Gastrocnemius medialis (tissue), 4 donors: ENCODE measurements around the gene CD27. TPM values are rescaled to one million over a fixed set of nuclear protein-coding genes. Genes with fewer than 3 reads are reported as not detected.

Experiments used
- ATAC-seq, 2 donors: fragments of 150-250 bp; one replicate each; pipeline ENCODE4 v1.9.1; 2016
- DNase-seq, 2 donors: peaks; one replicate each; pipeline ENCODE4 v3.0.0-alpha.2; 2019
- H3K27ac ChIP-seq, 4 donors: fragments of 200-600 bp; sonication (generic); 1 replicate in 1 of 4; 2 replicates in 3 of 4; pipeline ENCODE4 v1.5.1; 2016 to 2018; ENCODE audit warnings: mild to moderate bottlenecking in 2 of 4, moderate library complexity in 1 of 4
- H3K27me3 ChIP-seq, 3 donors: fragments of 200-600 bp; sonication (generic) in 2 of 3; 1 replicate in 1 of 3; 2 replicates in 2 of 3; pipeline versions ENCODE4 v1.5.1 to v1.6.0; 2016 to 2019; ENCODE audit warnings: mild to moderate bottlenecking in 1 of 3, moderate library complexity in 1 of 3
- H3K36me3 ChIP-seq, 2 donors: fragments of 200-600 bp; sonication (generic) in 1 of 2; one replicate each; pipeline ENCODE4 v1.5.1; 2017 to 2018
- H3K4me1 ChIP-seq, 2 donors: fragments of 200-600 bp; sonication (generic) in 1 of 2; one replicate each; pipeline ENCODE4 v1.5.1; 2016 to 2017; ENCODE audit warnings: mild to moderate bottlenecking in 2 of 2
- H3K4me3 ChIP-seq, 4 donors: fragments of 200-600 bp; sonication (generic) in 3 of 4; 1 replicate in 1 of 4; 2 replicates in 3 of 4; pipeline ENCODE4 v1.5.1; 2016 to 2019; ENCODE audit warnings: mild to moderate bottlenecking in 2 of 4
- H3K9me3 ChIP-seq, 3 donors: fragments of 200-600 bp; sonication (generic) in 2 of 3; 1 replicate in 1 of 3; 2 replicates in 2 of 3; pipeline ENCODE4 v1.5.1; 2016 to 2019
- POLR2A ChIP-seq, 2 donors: fragments of 450-650 bp; IDR thresholded peaks; one replicate each; pipeline ENCODE4 v1.6.1; 2017; ENCODE audit warnings: antibody characterized with exemption in 2 of 2, mild to moderate bottlenecking in 2 of 2, moderate library complexity in 2 of 2
- in situ Hi-C, 4 donors: fragments of 200-750 bp; cut with MboI; loops; one replicate each; pipeline versions ENCODE4 v1.15.0 to v1.8.0; 2017; ENCODE audit warnings: low sequenced_read_pairs in 4 of 4
- intact Hi-C: fragments of 100-400 bp; cut with DNase I; formaldehyde crosslinking; loops from one replicate; pipeline ENCODE4 v1.15.1; 2023; ENCODE audit warnings: low total_unique reads
- total RNA-seq, 4 donors: library from RNA; depleted of rRNA; stranded (reverse); fragments of >200 nt; gene quantifications; one replicate each; pipeline versions ENCODE4 v1.1.0 to v1.2.3, GENCODE V29; 2016
- TF ChIP-seq, protein P1 (sequence below), 5 experiments: fragments of 450-650 bp in 3 of 5; fragments of 200-600 bp in 2 of 5; sonication (generic) in 2 of 5; IDR thresholded peaks in 4 of 5; conservative IDR thresholded peaks in 1 of 5; 1 replicate in 4 of 5; 2 replicates in 1 of 5; pipeline ENCODE4 v1.5.1; 2016 to 2019; ENCODE audit warnings: antibody characterized with exemption in 5 of 5, mild to moderate bottlenecking in 3 of 5, moderate library complexity in 3 of 5

Gene CD27
- total RNA-seq, 4 donors from 2014 or later = 0.55 TPM; not detected in 3

DNA sequence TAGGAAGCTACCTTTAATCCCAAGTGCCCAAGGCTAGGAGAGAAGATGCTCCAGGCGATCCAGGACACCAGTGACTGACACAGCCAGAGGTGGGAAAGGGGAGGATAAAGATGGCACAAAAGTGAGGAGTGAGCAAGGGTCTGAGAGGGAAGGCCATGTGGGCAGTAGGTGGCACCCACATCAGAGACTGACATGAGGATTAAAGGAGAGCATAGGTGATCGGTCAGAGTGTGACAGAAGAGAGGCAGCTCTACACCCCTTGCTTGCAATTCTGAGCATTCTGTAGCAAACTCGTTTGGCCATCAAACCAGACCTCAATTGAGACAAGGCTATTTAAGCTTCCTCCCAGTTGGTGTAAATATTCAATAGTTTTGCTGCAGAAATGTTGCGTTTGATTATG lies 724 bp upstream of the CD27 start:
- no peak overlapping the region for H3K4me3 ChIP-seq
- TF ChIP-seq, protein P1, sequence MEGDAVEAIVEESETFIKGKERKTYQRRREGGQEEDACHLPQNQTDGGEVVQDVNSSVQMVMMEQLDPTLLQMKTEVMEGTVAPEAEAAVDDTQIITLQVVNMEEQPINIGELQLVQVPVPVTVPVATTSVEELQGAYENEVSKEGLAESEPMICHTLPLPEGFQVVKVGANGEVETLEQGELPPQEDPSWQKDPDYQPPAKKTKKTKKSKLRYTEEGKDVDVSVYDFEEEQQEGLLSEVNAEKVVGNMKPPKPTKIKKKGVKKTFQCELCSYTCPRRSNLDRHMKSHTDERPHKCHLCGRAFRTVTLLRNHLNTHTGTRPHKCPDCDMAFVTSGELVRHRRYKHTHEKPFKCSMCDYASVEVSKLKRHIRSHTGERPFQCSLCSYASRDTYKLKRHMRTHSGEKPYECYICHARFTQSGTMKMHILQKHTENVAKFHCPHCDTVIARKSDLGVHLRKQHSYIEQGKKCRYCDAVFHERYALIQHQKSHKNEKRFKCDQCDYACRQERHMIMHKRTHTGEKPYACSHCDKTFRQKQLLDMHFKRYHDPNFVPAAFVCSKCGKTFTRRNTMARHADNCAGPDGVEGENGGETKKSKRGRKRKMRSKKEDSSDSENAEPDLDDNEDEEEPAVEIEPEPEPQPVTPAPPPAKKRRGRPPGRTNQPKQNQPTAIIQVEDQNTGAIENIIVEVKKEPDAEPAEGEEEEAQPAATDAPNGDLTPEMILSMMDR (IDR thresholded peaks at IDR 0.05 in 4 of 5, conservative IDR thresholded peaks at IDR 0.05 in 1 of 5) = no peak
- TF ChIP-seq POLR2A (IDR thresholded peaks at IDR 0.05) = no peak
- in situ Hi-C loops = no loop called here
- ATAC-seq = no peak
- no peaks in the 10 kb centered on the region for H3K36me3 ChIP-seq
- H3K27ac ChIP-seq = no peak overlapping the region
- no peaks in the 10 kb centered on the region for H3K9me3 ChIP-seq
- H3K4me1 ChIP-seq = no peaks in the 10 kb centered on the region
- DNase-seq = no peak
- no peaks in the 10 kb centered on the region for H3K27me3 ChIP-seq
- intact Hi-C loops = no loop called here

DNA sequence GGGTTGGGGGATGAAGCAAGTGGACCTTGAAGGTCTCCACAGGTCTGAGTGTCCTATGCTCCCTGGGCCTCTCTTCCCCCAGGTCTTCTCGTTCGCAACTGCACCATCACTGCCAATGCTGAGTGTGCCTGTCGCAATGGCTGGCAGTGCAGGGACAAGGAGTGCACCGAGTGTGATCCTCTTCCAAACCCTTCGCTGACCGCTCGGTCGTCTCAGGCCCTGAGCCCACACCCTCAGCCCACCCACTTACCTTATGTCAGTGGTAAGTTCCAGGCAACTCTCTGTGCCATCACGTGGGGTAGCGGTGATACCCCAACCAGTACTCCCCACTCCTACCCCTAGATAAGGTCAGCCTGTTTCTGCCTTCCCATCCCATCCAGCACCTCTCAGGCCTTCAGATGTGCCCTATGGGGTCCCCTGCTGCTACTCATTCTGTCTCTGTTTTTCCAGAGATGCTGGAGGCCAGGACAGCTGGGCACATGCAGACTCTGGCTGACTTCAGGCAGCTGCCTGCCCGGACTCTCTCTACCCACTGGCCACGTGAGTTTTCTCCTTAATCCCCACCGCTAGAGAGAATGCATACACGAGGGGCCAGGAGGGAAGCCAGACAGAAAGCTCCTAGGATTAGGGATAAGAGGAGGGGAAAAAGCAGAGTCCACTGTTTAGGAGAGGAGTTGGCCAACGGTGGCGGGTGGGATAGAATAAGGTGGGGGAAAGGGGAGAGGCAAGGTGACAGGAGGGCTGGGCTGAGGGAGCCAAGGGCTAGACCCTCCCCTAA lies 5.5 kb downstream of the CD27 start:
- Histone ChIP-seq H3K27ac (peak overlapping the region; percentile 96 to 99 (median 98)), H3K27me3 (no peaks in the 10 kb centered on the region), H3K36me3 (peaks cover 0 to 12% of the 10 kb centered on the region in 2 donors), H3K4me3 (peak overlapping the region in 2 of 4 donors; percentile 82 to 86), H3K9me3 (no peaks in the 10 kb centered on the region), H3K4me1 (peaks cover 18% of the 10 kb centered on the region in 2 donors)
- intact Hi-C loops (loop anchor here (5.0 kb wide), 1 partner anchor 108 kb away; the partner anchor contains the start of gene TNFRSF1A), in situ Hi-C loops (loop anchor here in 1 of 4 donors (25.0 kb wide), 1 partner anchor 113 kb away; the partner anchor contains the start of gene TNFRSF1A)
- no peak for ATAC-seq
- DNase-seq = no peak
- TF ChIP-seq, protein P1 (IDR thresholded peaks at IDR 0.05 in 4 of 5, conservative IDR thresholded peaks at IDR 0.05 in 1 of 5) = no peak
- no peak for TF ChIP-seq POLR2A (IDR thresholded peaks at IDR 0.05)

- peak overlapping the region; percentile 72 to 91 (median 84) for H3K4me3 ChIP-seq
- H3K9me3 ChIP-seq = no peaks in the 10 kb centered on the region
- TF ChIP-seq, protein P1 (IDR thresholded peaks at IDR 0.05 in 4 of 5, conservative IDR thresholded peaks at IDR 0.05 in 1 of 5) = no peak
- no peak for TF ChIP-seq POLR2A (IDR thresholded peaks at IDR 0.05)
- no peak for ATAC-seq
- intact Hi-C loops = loop anchor here (1.0 to 5.0 kb wide), 2 partner anchors 19 to 109 kb away; partner anchors contain the start of genes TNFRSF1A and VAMP1
- peaks cover 0 to 13% of the 10 kb centered on the region in 2 donors for H3K36me3 ChIP-seq
- H3K4me1 ChIP-seq = peaks cover 18% of the 10 kb centered on the region in 2 donors
- in situ Hi-C loops = loop anchor here in 1 of 4 donors (25.0 kb wide), 1 partner anchor 114 kb away; the partner anchor contains the start of gene TNFRSF1A
- DNase-seq = no peak
- peak overlapping the region; percentile 96 to 99 (median 98) for H3K27ac ChIP-seq
- no peaks in the 10 kb centered on the region for H3K27me3 ChIP-seq
These were observed 6.2 kb downstream of the CD27 start for GRCh38 chr12:6450869-6451347.

DNA sequence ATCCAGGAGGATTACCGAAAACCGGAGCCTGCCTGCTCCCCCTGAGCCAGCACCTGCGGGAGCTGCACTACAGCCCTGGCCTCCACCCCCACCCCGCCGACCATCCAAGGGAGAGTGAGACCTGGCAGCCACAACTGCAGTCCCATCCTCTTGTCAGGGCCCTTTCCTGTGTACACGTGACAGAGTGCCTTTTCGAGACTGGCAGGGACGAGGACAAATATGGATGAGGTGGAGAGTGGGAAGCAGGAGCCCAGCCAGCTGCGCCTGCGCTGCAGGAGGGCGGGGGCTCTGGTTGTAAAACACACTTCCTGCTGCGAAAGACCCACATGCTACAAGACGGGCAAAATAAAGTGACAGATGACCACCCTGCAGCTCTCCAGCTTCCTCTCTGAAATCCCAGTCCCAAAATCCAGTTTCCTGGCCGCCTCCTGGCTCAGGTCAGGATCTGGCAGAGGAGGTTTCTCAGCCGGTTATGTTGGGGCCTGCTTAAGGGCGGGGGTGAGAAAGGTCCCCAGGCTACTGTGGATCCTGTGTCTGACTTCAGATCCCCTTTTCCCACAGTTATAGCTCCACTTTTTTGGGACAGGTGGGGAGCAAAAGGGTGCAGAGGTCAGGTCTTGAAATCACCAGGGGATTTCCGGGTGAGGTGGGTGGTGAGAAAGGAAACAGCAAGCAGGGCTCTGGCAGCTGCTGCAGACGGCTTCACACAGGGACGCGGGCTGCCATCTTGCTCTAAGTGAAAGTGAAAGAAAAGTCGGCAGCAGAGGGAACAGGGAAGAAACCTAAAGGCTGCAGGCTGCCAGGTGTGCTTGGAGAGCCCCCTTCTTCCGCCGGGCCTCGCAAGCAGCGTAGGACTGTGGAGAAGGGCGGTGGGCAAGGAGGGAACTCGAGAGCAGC lies 6.8 kb downstream of the CD27 start, which contains the start of gene TAPBPL:
TSS of gene TAPBPL (plus strand) at position 695 of the 897 bp plus-strand sequence. CDS start 207 bp downstream, outside the sequence.
- in situ Hi-C loops = loop anchor here in 1 of 4 donors (25.0 kb wide), 1 partner anchor 114 kb away; the partner anchor contains the start of gene TNFRSF1A
- DNase-seq (peak; percentile 68 to 85), ATAC-seq (peak; percentile 79 to 90)
- H3K4me1 ChIP-seq = peaks cover 18% of the 10 kb centered on the region in 2 donors
- H3K27ac ChIP-seq = peak within 1 kb of the TSS; percentile 96 to 99 (median 98)
- intact Hi-C loops = loop anchor here (1.0 to 5.0 kb wide), 2 partner anchors 19 to 109 kb away; partner anchors contain the start of genes TNFRSF1A and VAMP1
- no peaks in the 10 kb centered on the region for H3K27me3 ChIP-seq
- peaks cover 0 to 14% of the 10 kb centered on the region in 2 donors for H3K36me3 ChIP-seq
- TF ChIP-seq, protein P1 (IDR thresholded peaks at IDR 0.05 in 4 of 5, conservative IDR thresholded peaks at IDR 0.05 in 1 of 5) = no peak
- peak; percentile 60 to 66 for TF ChIP-seq POLR2A (IDR thresholded peaks at IDR 0.05)
- H3K9me3 ChIP-seq = no peaks in the 10 kb centered on the region
- H3K4me3 ChIP-seq = peak within 1 kb of the TSS; percentile 72 to 91 (median 84)
